Parathyroid adenoma (tissue), 2 donors: ENCODE results near the gene BCL2L1.
A peak's percentile ranks its signal among the peaks of the same experiment; 100 is the strongest.

Experiments
- H2AFZ ChIP-seq: fragments of 300-600 bp; sonication (generic); one replicate; pipeline ENCODE4 v1.7.0; 2017; ENCODE audit warnings: antibody characterized with exemption, mild to moderate bottlenecking
- H3K27ac ChIP-seq: fragments of 300-600 bp; sonication (generic); one replicate; pipeline ENCODE4 v1.7.0; 2017
- H3K27me3 ChIP-seq: fragments of 300-600 bp; sonication (generic); one replicate; pipeline ENCODE4 v1.7.0; 2017; ENCODE audit warnings: low read length; ENCODE audit not compliant: control insufficient read depth, insufficient read depth
- H3K36me3 ChIP-seq: fragments of 300-600 bp; sonication (generic); one replicate; pipeline ENCODE4 v1.7.0; 2017; ENCODE audit warnings: low read length; ENCODE audit not compliant: control insufficient read depth, insufficient read depth
- H3K4me1 ChIP-seq: fragments of 300-600 bp; sonication (generic); one replicate; pipeline ENCODE4 v1.7.0; 2017; ENCODE audit warnings: control low read depth
- H3K4me2 ChIP-seq: fragments of 300-600 bp; sonication (generic); one replicate; pipeline ENCODE4 v1.7.0; 2017; ENCODE audit warnings: low read length
- H3K4me3 ChIP-seq: fragments of 300-600 bp; sonication (generic); one replicate; pipeline ENCODE4 v1.7.0; 2017; ENCODE audit warnings: low read depth, low read length
- H3K79me2 ChIP-seq: fragments of 300-600 bp; sonication (generic); one replicate; pipeline ENCODE4 v1.7.0; 2017; ENCODE audit warnings: control low read depth
- H3K9ac ChIP-seq: fragments of 300-600 bp; sonication (generic); one replicate; pipeline ENCODE4 v1.7.0; 2017; ENCODE audit warnings: mild to moderate bottlenecking
- H3K9me3 ChIP-seq: fragments of 300-600 bp; sonication (generic); one replicate; pipeline ENCODE4 v1.7.0; 2017; ENCODE audit warnings: low read length; ENCODE audit not compliant: control insufficient read depth
- TF ChIP-seq, protein P1 (sequence below): fragments of 300-600 bp; sonication (generic); IDR thresholded peaks from one replicate; pipeline ENCODE4 v1.7.0; 2017; ENCODE audit warnings: antibody characterized with exemption, mild to moderate bottlenecking
- donor health status: primary hyperparathyroidism.

The BCL2L1 gene

DNA sequence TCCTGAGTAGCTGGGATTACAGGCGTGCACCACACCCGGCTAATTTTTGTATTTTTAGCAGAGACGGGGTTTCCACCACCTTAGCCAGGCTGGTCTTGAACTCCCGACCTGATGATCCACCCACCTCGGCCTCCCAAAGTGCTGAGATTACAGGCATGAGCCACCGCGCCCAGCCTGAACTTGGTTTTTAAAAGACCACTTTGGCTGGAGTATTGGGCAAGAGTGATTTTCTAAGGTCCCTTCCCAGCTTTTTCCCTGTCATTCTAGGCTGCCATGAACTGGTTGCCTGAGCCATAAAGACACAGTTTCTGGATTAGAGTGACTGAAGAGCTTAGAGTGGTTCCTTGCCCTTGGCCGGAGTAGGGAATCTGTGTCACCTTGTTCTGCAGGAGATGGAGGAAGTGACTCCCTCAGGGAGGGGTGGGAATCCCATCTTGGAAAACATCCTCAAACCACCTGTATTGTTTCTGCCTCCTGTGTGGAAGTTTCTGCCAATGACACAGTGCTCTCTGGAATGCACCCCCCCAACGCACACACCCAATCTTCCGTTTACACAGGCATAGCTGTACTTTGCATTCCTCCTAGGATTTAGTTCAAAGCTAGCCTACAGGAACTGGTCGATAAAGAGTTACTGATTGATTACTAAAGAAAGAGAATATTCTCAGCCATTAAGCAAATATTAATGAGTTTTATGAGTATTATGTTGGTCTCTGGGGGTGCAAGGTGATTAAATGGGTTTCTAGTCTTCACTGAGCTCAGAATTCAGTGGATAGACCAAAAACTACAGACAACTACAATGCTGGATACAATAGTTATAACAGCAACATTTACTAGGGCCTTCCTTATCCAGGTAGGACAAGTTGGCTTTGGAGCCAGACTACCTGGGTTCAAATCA, 18.2 kb downstream of the BCL2L1 start:
- Histone ChIP-seq H3K9ac (no peak overlapping the region), H3K4me3 (no peak overlapping the region), H2AFZ (no peak overlapping the region), H3K9me3 (no peaks in the 10 kb centered on the region), H3K4me1 (peaks cover 21% of the 10 kb centered on the region), H3K79me2 (peaks cover 54% of the 10 kb centered on the region), H3K4me2 (no peak overlapping the region), H3K36me3 (no peaks in the 10 kb centered on the region), H3K27me3 (no peaks in the 10 kb centered on the region), H3K27ac (no peak overlapping the region)
- TF ChIP-seq, protein P1, sequence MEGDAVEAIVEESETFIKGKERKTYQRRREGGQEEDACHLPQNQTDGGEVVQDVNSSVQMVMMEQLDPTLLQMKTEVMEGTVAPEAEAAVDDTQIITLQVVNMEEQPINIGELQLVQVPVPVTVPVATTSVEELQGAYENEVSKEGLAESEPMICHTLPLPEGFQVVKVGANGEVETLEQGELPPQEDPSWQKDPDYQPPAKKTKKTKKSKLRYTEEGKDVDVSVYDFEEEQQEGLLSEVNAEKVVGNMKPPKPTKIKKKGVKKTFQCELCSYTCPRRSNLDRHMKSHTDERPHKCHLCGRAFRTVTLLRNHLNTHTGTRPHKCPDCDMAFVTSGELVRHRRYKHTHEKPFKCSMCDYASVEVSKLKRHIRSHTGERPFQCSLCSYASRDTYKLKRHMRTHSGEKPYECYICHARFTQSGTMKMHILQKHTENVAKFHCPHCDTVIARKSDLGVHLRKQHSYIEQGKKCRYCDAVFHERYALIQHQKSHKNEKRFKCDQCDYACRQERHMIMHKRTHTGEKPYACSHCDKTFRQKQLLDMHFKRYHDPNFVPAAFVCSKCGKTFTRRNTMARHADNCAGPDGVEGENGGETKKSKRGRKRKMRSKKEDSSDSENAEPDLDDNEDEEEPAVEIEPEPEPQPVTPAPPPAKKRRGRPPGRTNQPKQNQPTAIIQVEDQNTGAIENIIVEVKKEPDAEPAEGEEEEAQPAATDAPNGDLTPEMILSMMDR = no peak

DNA sequence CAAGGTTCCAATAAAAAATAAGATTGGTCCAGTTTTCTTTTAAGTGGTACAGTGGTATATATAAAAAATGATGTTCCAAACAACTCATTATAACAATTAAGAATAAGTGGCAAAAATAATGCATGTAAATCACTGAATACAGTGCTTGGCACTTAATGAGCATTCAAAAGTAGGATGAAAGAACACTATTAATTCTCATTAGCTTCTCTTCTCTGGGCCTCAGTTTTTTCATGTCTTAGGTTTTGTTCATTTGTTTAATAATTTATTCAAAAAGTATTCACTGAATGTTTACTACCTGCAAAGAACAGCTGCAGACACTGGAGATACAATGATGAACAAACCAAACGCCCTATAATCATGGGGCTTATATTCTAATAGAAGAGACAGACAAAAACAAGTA, 21.1 kb downstream of the BCL2L1 start:
- peaks cover 62% of the 10 kb centered on the region for H3K79me2 ChIP-seq
- no peak overlapping the region for H3K4me3 ChIP-seq
- H3K9ac ChIP-seq = no peak overlapping the region
- H3K4me2 ChIP-seq = no peak overlapping the region
- H3K27ac ChIP-seq = no peak overlapping the region
- H3K36me3 ChIP-seq = no peaks in the 10 kb centered on the region
- H2AFZ ChIP-seq = no peak overlapping the region
- H3K9me3 ChIP-seq = no peaks in the 10 kb centered on the region
- H3K27me3 ChIP-seq = no peaks in the 10 kb centered on the region
- peaks cover 13% of the 10 kb centered on the region for H3K4me1 ChIP-seq
- TF ChIP-seq, protein P1 = no peak

DNA sequence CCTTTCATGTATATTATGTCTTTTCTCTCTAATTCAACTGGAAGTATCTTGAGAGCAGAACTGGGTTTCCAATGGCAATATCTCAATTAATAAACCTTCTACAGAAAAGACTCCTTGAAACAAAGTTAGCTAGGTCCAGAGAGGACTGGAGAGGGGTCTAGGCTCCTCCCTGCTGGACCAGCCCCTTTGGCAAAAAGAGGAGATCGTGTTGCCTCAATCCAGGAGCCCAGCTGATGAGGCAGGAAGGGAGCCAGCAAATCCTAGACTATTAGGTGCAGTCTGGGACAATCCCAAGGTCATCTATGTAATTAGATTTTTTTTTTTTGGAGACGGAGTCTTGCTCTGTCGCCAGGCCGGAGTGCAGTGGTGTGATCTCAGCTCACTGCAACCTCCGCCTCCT, 21.9 kb downstream of the BCL2L1 start:
- Histone ChIP-seq H3K4me1 (peaks cover 13% of the 10 kb centered on the region), H3K4me3 (no peak overlapping the region), H3K9ac (no peak overlapping the region), H3K36me3 (no peaks in the 10 kb centered on the region), H3K4me2 (no peak overlapping the region), H3K9me3 (no peaks in the 10 kb centered on the region), H3K79me2 (peaks cover 67% of the 10 kb centered on the region), H3K27ac (no peak overlapping the region), H2AFZ (no peak overlapping the region), H3K27me3 (no peaks in the 10 kb centered on the region)
- TF ChIP-seq, protein P1 = no peak

DNA sequence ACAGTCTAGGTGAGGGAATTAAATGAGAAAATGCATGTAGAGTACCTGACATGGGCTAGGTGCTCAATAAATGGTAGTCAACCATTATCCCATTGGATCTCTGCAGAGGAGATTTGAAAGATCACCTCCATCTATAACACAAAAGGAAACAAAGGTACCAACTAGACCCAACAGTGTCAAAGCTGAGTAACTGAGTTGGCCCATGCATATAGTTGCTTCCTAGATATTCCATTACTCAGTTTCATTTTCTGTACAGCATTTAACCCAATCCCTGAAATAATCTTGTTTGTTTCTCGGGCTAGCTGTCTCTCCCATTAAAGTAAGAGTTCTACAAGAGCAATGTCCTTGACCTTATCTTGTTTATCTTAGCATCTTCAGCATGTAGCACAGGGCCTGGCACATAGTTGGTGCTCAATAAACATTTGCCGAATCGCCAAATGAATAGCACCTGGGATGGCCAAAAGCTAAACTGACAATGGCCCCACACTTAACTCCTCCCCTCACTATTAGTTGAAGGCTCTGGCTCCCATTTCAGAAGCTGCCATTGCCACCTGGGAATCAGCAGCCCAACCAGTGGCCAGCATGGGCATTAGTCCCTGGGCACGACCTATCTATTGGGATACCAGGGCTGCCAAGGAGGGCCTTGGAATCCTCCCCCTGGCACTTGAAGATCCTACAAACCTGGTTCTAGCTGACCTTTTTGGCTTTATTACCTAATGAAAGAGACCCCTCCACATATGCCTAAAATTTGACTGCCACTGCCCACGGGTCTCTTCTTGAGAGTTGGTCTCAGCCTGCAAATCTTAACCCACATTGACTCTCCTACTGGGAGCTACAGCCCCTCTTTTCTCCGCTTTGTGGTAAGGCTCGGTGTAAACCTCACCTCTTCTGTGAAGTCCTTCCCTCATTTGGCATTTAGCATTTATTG, 22.6 kb downstream of the BCL2L1 start:
- Histone ChIP-seq H3K79me2 (peaks cover 67% of the 10 kb centered on the region), H3K36me3 (no peaks in the 10 kb centered on the region), H3K4me3 (no peak overlapping the region), H3K27me3 (no peaks in the 10 kb centered on the region), H3K9ac (no peak overlapping the region), H3K9me3 (no peaks in the 10 kb centered on the region), H3K4me1 (peaks cover 15% of the 10 kb centered on the region), H2AFZ (no peak overlapping the region), H3K27ac (peak overlapping the region; percentile 55), H3K4me2 (peak overlapping the region; percentile 4)
- TF ChIP-seq, protein P1 = no peak
